K562 (cell line): ENCODE results near the gene KLK5. TPM values are rescaled to one million over a fixed set of nuclear protein-coding genes. Genes with fewer than 3 reads are reported as not detected.
A peak's percentile ranks its signal among the peaks of the same experiment; 100 is the strongest.

Source experiments
- ATAC-seq: fragments of 200-7000 bp; cut with Tn5 transposase; 3 replicates; pipeline ENCODE4 v1.9.1; 2020; ENCODE audit warnings: moderate library complexity
- BruUV-seq: library from RNA; stranded (reverse); fragments of 400-500 nt; replicated peaks from 2 replicates; lab custom pipeline; 2021; lab: Mats Ljungman, UMichigan
- CTCF ChIA-PET: fragments of 300-600 bp; formaldehyde crosslinking; extraction: SDS; loops from one replicate; lab custom pipeline; 2021; ENCODE audit warnings: low intra/inter-chr PET ratio; lab: Yijun Ruan, JAX
- POLR2A ChIA-PET: fragments of 300-600, 350-650 bp; sonication (Branson Sonifier 250); formaldehyde crosslinking; extraction: SDS; loops from one replicate; lab custom pipeline; 2021; ENCODE audit warnings: antibody characterized with exemption, inconsistent platforms; lab: Yijun Ruan, JAX
- DNase-seq, 4 experiments: peaks; one replicate each; pipeline versions ENCODE4 v3.0.0 to v3.0.0-alpha.2; 2011 to 2018; ENCODE audit warnings: low spot score in 3 of 4, mixed read lengths in 3 of 4; ENCODE audit errors: extremely low read depth in 1 of 4
- FAIRE-seq: peaks from 2 replicates; lab custom pipeline; 2011; peaks lifted over from hg19 to GRCh38; lab: Jason Lieb, UNC
- H2AFZ ChIP-seq: 2 replicates; pipeline ENCODE4 v1.6.0; 2011; ENCODE audit warnings: low read depth, low read length, control low read depth, inconsistent platforms
- H3K27ac ChIP-seq: fragments of 200-600 bp; 3 replicates; pipeline ENCODE4 v1.8.0; 2011; ENCODE audit warnings: low read depth, mild to moderate bottlenecking, control low read depth, inconsistent platforms, low read length, moderate library complexity, mixed read lengths; ENCODE audit errors: extremely low read depth
- H3K27me3 ChIP-seq, 2 experiments: fragments of 300-600 bp in 1 of 2; 2 replicates in 1 of 2; 3 replicates in 1 of 2; pipeline versions ENCODE4 v1.6.0 to v1.8.0; 2011; ENCODE audit warnings: inconsistent platforms in 2 of 2, low read length in 2 of 2, mild to moderate bottlenecking in 1 of 2, mixed read lengths in 1 of 2, moderate library complexity in 1 of 2; ENCODE audit not compliant: control insufficient read depth in 2 of 2, insufficient read depth in 2 of 2
- H3K36me3 ChIP-seq: fragments of 300-600 bp; 3 replicates; pipeline ENCODE4 v1.8.0; 2011; ENCODE audit warnings: mild to moderate bottlenecking, low read length, inconsistent platforms; ENCODE audit not compliant: control insufficient read depth, insufficient read depth
- H3K4me1 ChIP-seq, 2 experiments: fragments of 200-600 bp in 1 of 2; replicated peaks in 1 of 2; 2 replicates in 1 of 2; 3 replicates in 1 of 2; pipeline versions ENCODE4 v1.5.1 to v1.8.0; 2011; ENCODE audit warnings: inconsistent platforms in 2 of 2, low read length in 2 of 2, mild to moderate bottlenecking in 1 of 2, mixed read lengths in 1 of 2, moderate library complexity in 1 of 2; ENCODE audit not compliant: control insufficient read depth in 2 of 2, insufficient read depth in 2 of 2
- H3K4me2 ChIP-seq: 2 replicates; pipeline ENCODE4 v1.6.1; 2011; ENCODE audit warnings: low read length, control low read depth, inconsistent platforms, mixed read lengths; ENCODE audit not compliant: insufficient read depth
- H3K4me3 ChIP-seq: fragments of 200-600 bp; sonication (generic), shearing (Covaris generic); 2 replicates; pipeline ENCODE4 v1.5.1; 2016; ENCODE audit warnings: control low read depth, inconsistent platforms
- H3K79me2 ChIP-seq: fragments of 200-600 bp; 3 replicates; pipeline ENCODE4 v1.8.0; 2011; ENCODE audit warnings: low read length, inconsistent platforms; ENCODE audit not compliant: control insufficient read depth, insufficient read depth
- H3K9ac ChIP-seq, 2 experiments: 2 replicates each; pipeline versions ENCODE4 v1.6.0 to v1.6.1; 2011; ENCODE audit warnings: low read depth in 2 of 2, low read length in 2 of 2, control low read depth in 1 of 2, inconsistent platforms in 1 of 2, mild to moderate bottlenecking in 1 of 2, mixed read lengths in 1 of 2; ENCODE audit not compliant: insufficient read depth in 1 of 2
- H3K9me1 ChIP-seq: one replicate; pipeline ENCODE4 v1.6.0; 2011; ENCODE audit warnings: inconsistent platforms, mild to moderate bottlenecking, low read length, moderate library complexity; ENCODE audit not compliant: control insufficient read depth, insufficient read depth
- H3K9me3 ChIP-seq: replicated peaks from 2 replicates; pipeline ENCODE4 v1.5.1; 2011; ENCODE audit warnings: low read depth, low read length, inconsistent platforms; ENCODE audit not compliant: control insufficient read depth, insufficient read depth
- H4K20me1 ChIP-seq: replicated peaks from 2 replicates; pipeline ENCODE4 v1.6.1; 2011; ENCODE audit warnings: low read length, inconsistent platforms, mixed read lengths; ENCODE audit not compliant: control insufficient read depth, insufficient read depth
- ATF7 ChIP-seq: fragments of 450-650 bp; IDR thresholded peaks from 2 replicates; pipeline ENCODE4 v1.7.1; 2014; ENCODE audit warnings: mild to moderate bottlenecking, moderate library complexity
- BCOR ChIP-seq: fragments of 450-650 bp; IDR thresholded peaks from 2 replicates; pipeline ENCODE4 v1.6.1; 2016
- EP300 ChIP-seq: IDR thresholded peaks from 2 replicates; pipeline ENCODE4 v1.6.1; 2012; ENCODE audit warnings: low read length, improper control_type of control experiment
- FOXK2 ChIP-seq, 2 experiments: fragments of 450-650 bp; IDR thresholded peaks in 1 of 2; conservative IDR thresholded peaks in 1 of 2; 2 replicates each; pipeline ENCODE4 v1.6.1; 2016; ENCODE audit warnings: low read depth in 2 of 2, mild to moderate bottlenecking in 1 of 2
- GTF2F1 ChIP-seq: IDR thresholded peaks from 2 replicates; pipeline ENCODE4 v1.6.1; 2011; ENCODE audit warnings: low read depth, low read length, improper control_type of control experiment
- RBM25 ChIP-seq: fragments of 200-400 bp; formaldehyde crosslinking; IDR thresholded peaks from 2 replicates; pipeline ENCODE4 v1.6.1; 2018; ENCODE audit warnings: low read length, low read depth, moderate library complexity; ENCODE audit not compliant: severe bottlenecking
- STAT5B ChIP-seq: fragments of 250-450 bp; sonication (Bioruptor Pico); IDR thresholded peaks from 2 replicates; pipeline ENCODE4 v1.8.0; 2021; ENCODE audit warnings: mild to moderate bottlenecking, inconsistent platforms
- THRA ChIP-seq: fragments of 450-650 bp; IDR thresholded peaks from 2 replicates; pipeline ENCODE4 v1.6.1; 2017; ENCODE audit warnings: mild to moderate bottlenecking, moderate library complexity
- ZFP36 ChIP-seq: fragments of 150-350 bp; IDR thresholded peaks from 2 replicates; pipeline ENCODE4 v1.6.1; 2018; ENCODE audit warnings: low read length, low read depth; ENCODE audit not compliant: partially characterized antibody
- ZNF507 ChIP-seq: conservative IDR thresholded peaks from 2 replicates; pipeline ENCODE4 v1.6.1; 2017; ENCODE audit warnings: missing genetic modification characterization, missing compliant biosample characterization
- ZNF589 ChIP-seq: fragments of 200-800 bp; sonication (Bioruptor generic); IDR thresholded peaks from 2 replicates; pipeline ENCODE4 v1.6.1; 2016; ENCODE audit warnings: low read depth, missing genetic modification characterization, missing compliant biosample characterization
- WGBS: fragments of 100-300 bp; shearing (Covaris generic); methylation state at CpG from one replicate; pipeline ENCODE4 v1.1.6; 2016; ENCODE audit warnings: low coverage, mixed read lengths; ENCODE audit not compliant: insufficient coverage; ENCODE audit errors: missing lambda C conversion rate; 5-methylcytosine and 5-hydroxymethylcytosine counted together
- in situ Hi-C: fragments of 300-500 bp; cut with MboI; formaldehyde crosslinking; loops from 4 replicates; pipeline ENCODE4 v1.15.0; 2018; ENCODE audit warnings: inconsistent platforms, mixed read lengths
- intact Hi-C: fragments of 100-400 bp; cut with micrococcal nuclease; formaldehyde crosslinking; loops from 2 replicates; pipeline ENCODE4 v1.14.2; 2022
- polyA plus RNA-seq, 8 experiments: library from polyadenylated mRNA; depleted of rRNA in 4 of 8; stranded (reverse) in 5 of 8; unstranded in 3 of 8; fragments of >200 nt; fragmentation: Nextera tagmentation in 2 of 8; fragmentation: Illumina TruSeq in 1 of 8; extraction: Ambion mirVana in 2 of 8; extraction: Trizol in 1 of 8; gene quantifications; 2 replicates each; pipeline versions ENCODE4 v1.2.1 to v1.2.3, GENCODE V29; 2011 to 2014; ENCODE audit warnings: inconsistent platforms in 1 of 8, missing spikeins in 1 of 8
- total RNA-seq, 7 experiments: library from RNA; depleted of rRNA in 6 of 7; stranded (reverse); fragments of >200 nt in 6 of 7; fragmentation: Illumina TruSeq in 2 of 7; extraction: Trizol in 2 of 7; gene quantifications; 2 replicates each; pipeline versions ENCODE4 v1.2.1 to v1.2.3, GENCODE V29; 2011 to 2021; ENCODE audit warnings: low replicate concordance in 1 of 7
- TF ChIP-seq, protein P1 (sequence below): fragments of 200-800 bp; sonication (Bioruptor generic); IDR thresholded peaks from 2 replicates; pipeline ENCODE4 v1.6.1; 2016; ENCODE audit warnings: missing genetic modification characterization, missing compliant biosample characterization
- TF ChIP-seq, protein P2 (sequence below): fragments of 150-350 bp; conservative IDR thresholded peaks from 2 replicates; pipeline ENCODE4 v1.6.1; 2014; ENCODE audit warnings: low read length
- TF ChIP-seq, protein P3 (sequence below): fragments of 250-450 bp; sonication (Bioruptor Pico); IDR thresholded peaks from 2 replicates; pipeline ENCODE4 v1.5.0; 2021

KLK5 gene
- total and polyA plus RNA-seq, 9 of the 15 experiments (the other 6 are each of a cell fraction or from before 2014, with no cell fraction given): not detected

DNA sequence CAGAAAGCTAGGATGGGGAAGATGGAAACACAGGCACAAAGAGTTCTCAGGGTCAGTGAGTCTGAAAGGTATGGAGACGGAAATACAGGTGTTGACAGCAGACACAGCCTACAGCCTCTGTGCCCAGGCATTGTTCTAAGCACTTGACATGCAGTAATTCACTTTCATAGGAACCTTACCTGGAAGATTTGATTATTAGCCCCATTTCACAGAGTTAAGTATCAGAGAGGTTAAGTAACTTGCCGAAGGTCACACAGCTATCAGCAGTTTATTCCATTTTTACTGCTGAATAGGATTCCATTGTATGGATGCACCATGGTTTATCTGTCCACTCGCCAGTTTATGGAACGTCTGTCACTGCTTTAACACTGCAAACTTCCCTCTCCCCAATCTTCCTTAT lies 54.8 kb downstream of the KLK5 start:
- Histone ChIP-seq H3K27ac (no peak overlapping the region), H3K4me3 (no peak overlapping the region), H3K9me1 (peaks cover 4% of the 10 kb centered on the region), H3K27me3 (peaks cover 0 to 8% of the 10 kb centered on the region in 2 experiments; a peak in 2 of 5 replicates), H3K4me2 (no peak overlapping the region), H3K9ac (no peak overlapping the region), H2AFZ (no peak overlapping the region), H3K9me3 (0 out of 2 replicates have a peak, but pooled peaks cover 3% of the 10 kb centered on the region), H3K4me1 (peaks cover 0 to 11% of the 10 kb centered on the region in 2 experiments; a peak in 3 of 5 replicates), H4K20me1 (no peaks in the 10 kb centered on the region), H3K79me2 (no peaks in the 10 kb centered on the region), H3K36me3 (no peaks in the 10 kb centered on the region)
- in situ Hi-C loops: no loop called here
- ChIA-PET CTCF (no interaction called here), POLR2A (no interaction called here)
- DNase-seq (no peak), FAIRE-seq (no peak), ATAC-seq (no peak)
- intact Hi-C loops: no loop called here
- WGBS: 14% methylated on average over 4 of the region's 4 CpGs
- BruUV-seq: no TSS peak
- TF ChIP-seq RBM25 (peak; percentile 98), ATF7 (no peak), STAT5B (CRISPR knock-in tag) (no peak), FOXK2 (conservative IDR thresholded peaks at IDR 0.05 in 1 of 2, IDR thresholded peaks at IDR 0.05 in 1 of 2; ENCODE audit: low read depth in 2 of 2) (no peak), EP300 (no peak), THRA (no peak), ZNF507 (tag) (no peak), ZFP36 (peak; percentile 78), ZNF589 (CRISPR knock-in tag) (no peak), BCOR (peak; percentile 95), GTF2F1 (no peak)
- TF ChIP-seq, protein P1, sequence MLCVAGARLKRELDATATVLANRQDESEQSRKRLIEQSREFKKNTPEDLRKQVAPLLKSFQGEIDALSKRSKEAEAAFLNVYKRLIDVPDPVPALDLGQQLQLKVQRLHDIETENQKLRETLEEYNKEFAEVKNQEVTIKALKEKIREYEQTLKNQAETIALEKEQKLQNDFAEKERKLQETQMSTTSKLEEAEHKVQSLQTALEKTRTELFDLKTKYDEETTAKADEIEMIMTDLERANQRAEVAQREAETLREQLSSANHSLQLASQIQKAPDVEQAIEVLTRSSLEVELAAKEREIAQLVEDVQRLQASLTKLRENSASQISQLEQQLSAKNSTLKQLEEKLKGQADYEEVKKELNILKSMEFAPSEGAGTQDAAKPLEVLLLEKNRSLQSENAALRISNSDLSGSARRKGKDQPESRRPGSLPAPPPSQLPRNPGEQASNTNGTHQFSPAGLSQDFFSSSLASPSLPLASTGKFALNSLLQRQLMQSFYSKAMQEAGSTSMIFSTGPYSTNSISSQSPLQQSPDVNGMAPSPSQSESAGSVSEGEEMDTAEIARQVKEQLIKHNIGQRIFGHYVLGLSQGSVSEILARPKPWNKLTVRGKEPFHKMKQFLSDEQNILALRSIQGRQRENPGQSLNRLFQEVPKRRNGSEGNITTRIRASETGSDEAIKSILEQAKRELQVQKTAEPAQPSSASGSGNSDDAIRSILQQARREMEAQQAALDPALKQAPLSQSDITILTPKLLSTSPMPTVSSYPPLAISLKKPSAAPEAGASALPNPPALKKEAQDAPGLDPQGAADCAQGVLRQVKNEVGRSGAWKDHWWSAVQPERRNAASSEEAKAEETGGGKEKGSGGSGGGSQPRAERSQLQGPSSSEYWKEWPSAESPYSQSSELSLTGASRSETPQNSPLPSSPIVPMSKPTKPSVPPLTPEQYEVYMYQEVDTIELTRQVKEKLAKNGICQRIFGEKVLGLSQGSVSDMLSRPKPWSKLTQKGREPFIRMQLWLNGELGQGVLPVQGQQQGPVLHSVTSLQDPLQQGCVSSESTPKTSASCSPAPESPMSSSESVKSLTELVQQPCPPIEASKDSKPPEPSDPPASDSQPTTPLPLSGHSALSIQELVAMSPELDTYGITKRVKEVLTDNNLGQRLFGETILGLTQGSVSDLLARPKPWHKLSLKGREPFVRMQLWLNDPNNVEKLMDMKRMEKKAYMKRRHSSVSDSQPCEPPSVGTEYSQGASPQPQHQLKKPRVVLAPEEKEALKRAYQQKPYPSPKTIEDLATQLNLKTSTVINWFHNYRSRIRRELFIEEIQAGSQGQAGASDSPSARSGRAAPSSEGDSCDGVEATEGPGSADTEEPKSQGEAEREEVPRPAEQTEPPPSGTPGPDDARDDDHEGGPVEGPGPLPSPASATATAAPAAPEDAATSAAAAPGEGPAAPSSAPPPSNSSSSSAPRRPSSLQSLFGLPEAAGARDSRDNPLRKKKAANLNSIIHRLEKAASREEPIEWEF: no peak
- TF ChIP-seq, protein P2, sequence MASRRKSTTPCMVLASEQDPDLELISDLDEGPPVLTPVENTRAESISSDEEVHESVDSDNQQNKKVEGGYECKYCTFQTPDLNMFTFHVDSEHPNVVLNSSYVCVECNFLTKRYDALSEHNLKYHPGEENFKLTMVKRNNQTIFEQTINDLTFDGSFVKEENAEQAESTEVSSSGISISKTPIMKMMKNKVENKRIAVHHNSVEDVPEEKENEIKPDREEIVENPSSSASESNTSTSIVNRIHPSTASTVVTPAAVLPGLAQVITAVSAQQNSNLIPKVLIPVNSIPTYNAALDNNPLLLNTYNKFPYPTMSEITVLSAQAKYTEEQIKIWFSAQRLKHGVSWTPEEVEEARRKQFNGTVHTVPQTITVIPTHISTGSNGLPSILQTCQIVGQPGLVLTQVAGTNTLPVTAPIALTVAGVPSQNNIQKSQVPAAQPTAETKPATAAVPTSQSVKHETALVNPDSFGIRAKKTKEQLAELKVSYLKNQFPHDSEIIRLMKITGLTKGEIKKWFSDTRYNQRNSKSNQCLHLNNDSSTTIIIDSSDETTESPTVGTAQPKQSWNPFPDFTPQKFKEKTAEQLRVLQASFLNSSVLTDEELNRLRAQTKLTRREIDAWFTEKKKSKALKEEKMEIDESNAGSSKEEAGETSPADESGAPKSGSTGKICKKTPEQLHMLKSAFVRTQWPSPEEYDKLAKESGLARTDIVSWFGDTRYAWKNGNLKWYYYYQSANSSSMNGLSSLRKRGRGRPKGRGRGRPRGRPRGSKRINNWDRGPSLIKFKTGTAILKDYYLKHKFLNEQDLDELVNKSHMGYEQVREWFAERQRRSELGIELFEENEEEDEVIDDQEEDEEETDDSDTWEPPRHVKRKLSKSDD: no peak
- TF ChIP-seq, protein P3, sequence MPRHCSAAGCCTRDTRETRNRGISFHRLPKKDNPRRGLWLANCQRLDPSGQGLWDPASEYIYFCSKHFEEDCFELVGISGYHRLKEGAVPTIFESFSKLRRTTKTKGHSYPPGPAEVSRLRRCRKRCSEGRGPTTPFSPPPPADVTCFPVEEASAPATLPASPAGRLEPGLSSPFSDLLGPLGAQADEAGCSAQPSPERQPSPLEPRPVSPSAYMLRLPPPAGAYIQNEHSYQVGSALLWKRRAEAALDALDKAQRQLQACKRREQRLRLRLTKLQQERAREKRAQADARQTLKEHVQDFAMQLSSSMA: no peak
